Fibroblast of lung (primary cell): ENCODE measurements around the gene RASSF1.

Experiments used
- CTCF ChIP-seq, 2 donors: IDR thresholded peaks in 1 of 2; conservative IDR thresholded peaks in 1 of 2; 1 replicate in 1 of 2; 2 replicates in 1 of 2; pipeline ENCODE4 v1.5.1; 2011 to 2012; ENCODE audit warnings: low read length in 2 of 2, control low read depth in 1 of 2, inconsistent platforms in 1 of 2, low read depth in 1 of 2, mild to moderate bottlenecking in 1 of 2
- EZH2 ChIP-seq: IDR thresholded peaks from 2 replicates; pipeline ENCODE4 v1.5.1; 2012; ENCODE audit warnings: low read length, control low read depth, mild to moderate bottlenecking; ENCODE audit errors: missing control alignments

- TF ChIP-seq CTCF (conservative IDR thresholded peaks at IDR 0.05 in 1 of 2, IDR thresholded peaks at IDR 0.05 in 1 of 2; ENCODE audit: low read depth in 1 of 2, low read length in 2 of 2) (no peak), EZH2 (no peak)
Measured at GRCh38 chr3:50365080-50365841, 24.6 kb upstream of the RASSF1 start.
